GM21619 (cell line): Measurements from ENCODE around the gene TBATA.

Experiments used
- ATAC-seq: cut with Tn5 transposase; IDR thresholded peaks from one replicate; pipeline ENCODE4 v1.9.1; 2021; ENCODE audit not compliant: unreplicated experiment

Gene TBATA

DNA sequence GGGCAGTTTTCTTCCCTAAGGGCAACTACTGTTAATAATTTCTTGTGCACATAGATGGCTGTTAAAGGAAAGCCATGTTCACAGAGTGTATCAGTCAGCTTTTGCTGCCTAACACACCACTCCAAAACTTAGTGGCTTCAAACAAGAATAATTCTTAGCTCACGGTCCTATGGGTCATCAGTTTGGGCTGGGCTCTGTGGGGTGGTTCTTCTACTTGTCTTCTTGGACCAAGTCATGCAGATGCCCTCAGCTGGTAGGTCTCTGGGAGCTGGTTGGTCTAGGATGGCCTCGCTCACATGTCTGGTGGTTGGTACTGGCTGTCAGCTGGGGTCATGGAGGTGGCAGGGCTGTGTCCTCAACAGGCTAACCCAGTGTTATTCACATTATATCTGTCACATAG, 39.6 kb downstream of the TBATA start:
- no peak for ATAC-seq

GRCh38 chr10:70744617-70745143, 40.5 kb downstream of the TBATA start:
- ATAC-seq, result no peak

DNA sequence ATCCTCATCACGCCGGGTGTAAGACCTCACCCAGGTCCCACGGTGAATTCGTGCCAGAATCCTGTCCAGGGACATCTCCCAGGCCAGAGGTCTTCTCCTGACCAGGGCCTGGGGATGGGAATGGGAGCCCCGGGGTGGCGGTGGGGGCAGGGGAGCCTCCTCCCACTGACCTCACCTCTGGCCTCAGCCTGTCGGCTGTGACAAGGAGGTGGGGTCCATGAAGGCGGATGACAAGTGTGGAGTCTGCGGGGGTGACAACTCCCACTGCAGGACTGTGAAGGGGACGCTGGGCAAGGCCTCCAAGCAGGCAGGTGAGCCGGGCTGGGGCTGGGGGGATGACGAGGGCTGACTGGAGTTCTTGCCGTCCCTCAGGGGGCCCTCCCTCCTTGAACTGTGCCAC, 41.3 kb downstream of the TBATA start:
- ATAC-seq, result no peak

GRCh38 chr10:70743430-70743788, 41.8 kb downstream of the TBATA start:
- no peak for ATAC-seq

DNA sequence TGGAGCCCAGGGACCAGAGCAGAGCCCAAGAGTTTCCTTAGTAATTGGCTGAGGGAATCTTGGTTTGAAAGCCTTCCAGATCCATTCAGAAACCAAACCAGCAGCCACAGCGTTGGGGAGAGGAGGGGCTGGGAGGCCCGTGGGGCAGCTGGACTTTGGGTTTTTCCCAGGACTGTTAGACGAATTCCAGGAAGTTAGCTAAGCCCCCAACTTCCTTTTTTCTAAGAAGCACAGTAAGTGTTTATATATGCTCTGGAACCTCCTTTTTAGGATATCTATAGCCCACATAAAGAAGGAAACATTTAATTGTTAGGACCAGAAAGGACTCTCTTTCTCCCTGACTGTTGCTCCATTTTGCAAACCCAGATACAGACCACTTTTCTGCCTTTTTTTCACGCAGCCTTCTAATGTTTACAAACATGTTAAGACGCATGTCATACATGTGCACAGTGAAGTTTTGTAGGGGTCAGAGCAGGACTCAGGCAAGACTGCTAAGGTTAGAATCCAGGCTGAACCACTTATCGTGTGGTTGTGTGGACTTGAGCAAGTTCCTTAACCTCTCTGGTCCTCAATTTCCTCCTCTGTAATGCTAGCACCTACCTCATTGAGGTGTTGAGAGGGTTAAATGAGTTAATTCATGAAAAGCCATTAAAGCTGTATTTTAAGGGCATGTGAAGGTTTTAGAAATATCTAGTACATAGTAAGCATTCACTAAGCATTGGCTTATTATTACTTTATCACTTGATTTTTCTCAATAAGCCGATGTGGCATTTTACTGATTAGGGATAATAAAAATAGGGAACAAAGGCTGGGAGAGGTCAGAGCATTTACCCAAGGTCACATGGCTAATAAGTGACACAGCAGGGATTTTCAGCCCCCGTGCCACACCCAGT, 42.4 kb downstream of the TBATA start:
- ATAC-seq, result no peak

- ATAC-seq, result no peak
These were observed 44.5 kb downstream of the TBATA start for GRCh38 chr10:70740406-70741288.

DNA sequence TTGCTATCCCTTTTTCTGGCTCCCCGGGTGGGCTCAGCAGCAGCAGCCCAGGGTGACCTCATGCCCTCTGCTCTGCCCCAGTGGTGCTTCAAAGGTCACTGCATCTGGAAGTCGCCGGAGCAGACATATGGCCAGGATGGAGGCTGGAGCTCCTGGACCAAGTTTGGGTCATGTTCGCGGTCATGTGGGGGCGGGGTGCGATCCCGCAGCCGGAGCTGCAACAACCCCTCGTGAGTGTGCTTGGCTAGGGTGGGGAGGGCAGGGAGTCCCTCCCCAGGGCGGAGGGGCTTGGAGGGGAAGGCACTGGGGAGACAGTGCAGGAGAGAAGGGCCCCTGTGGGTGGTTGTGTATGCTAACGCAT, 46.4 kb downstream of the TBATA start:
- no peak for ATAC-seq

DNA sequence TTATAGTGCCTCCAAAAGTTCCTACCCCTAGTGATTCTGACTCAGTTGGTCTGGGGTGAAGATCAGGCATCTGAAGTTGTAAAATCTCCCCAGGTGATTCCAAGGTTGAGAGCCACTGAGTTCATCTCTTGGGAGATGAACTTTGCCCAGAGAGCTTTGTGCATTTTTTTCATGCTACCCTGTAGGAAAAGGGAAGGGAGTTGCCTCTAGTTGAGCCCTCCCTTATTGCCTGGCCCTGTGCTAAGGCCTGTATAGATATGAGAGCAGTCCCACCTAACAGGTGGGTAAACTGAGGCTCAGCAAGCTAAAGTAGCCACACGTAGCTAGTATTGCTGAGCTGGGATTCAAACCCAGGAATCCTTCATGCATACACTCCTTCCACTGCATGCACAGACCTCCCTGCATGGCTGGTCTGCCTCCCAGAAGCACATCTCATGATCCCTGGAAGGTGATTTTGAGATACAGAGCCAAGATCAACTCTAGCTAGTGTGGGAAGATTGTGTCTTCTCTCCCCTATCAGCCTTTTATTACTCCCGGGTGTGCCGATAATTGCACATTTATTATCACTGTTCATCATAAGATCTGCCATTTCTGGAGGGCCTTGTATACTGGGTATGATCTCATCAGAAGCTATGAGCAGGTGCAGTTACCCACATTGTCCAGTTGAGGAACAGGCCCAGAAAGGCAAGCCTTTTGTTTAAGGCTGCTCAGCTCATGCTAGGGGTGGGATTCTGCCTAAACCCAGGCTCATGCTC, 47.0 kb downstream of the TBATA start:
- ATAC-seq, result no peak

DNA sequence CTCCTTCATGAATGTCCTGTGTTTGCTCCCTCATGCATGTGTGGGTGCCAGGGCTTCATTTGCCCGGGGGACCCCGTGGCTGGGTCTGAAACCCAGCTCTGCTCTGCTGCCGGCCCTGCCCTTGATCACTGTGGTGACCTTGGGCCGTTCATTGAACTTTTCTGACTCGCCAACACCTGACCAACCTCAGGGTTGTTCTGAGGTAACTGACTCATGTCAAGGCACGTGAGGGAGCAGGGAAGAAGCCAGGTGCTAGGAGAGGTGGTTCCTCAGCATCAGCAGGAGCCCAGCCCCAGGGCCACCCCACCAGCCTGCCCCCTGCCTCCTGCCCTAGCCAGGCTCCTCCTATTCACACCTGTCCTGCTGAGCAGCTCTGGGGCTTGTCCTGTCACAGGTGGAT, 47.9 kb downstream of the TBATA start:
- no peak for ATAC-seq

GRCh38 chr10:70736525-70736924, 48.7 kb downstream of the TBATA start:
- no peak for ATAC-seq

GRCh38 chr10:70735161-70735560, 50.0 kb downstream of the TBATA start:
- no peak for ATAC-seq

- no peak for ATAC-seq
These were observed 52.1 kb downstream of the TBATA start for GRCh38 chr10:70733051-70733450.

DNA sequence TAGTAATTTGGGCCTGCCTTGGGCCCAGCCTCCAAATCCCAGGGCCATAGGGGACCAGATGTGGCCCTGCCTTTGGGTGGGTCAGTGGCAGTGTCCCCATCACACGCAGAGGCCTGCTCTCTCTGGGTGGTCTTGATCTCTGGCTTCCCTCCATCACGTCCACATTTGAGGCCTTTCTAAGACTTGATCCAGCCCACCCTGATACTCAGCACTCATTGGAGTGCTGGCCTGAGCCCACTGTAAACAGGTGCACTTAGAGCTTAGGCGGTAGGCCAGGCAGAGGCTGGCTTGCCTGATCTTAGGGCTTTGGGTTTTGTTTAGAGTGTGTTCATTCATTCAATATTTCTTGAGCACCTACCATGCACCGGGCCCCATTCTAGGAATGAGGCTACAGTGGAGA, 52.6 kb downstream of the TBATA start:
- ATAC-seq, result no peak

DNA sequence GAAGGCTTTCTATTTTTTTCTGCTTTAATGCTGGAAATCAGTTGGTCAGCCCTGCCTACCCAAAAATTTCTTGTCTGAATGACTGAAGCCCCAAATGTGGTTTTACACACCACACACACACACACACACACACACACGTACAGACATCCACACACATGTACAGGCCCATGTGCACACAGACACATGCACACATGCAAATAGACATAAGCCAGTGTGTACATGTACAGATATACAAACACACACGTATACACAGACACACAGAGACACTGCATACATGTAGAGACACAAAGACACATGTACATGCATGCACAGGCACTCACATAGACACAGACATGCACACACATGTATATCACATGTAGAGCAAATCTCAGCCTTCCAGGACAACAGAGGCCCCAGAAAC, 54.2 kb downstream of the TBATA start:
- no peak for ATAC-seq

- no peak for ATAC-seq
These were observed 55.3 kb downstream of the TBATA start for GRCh38 chr10:70729763-70730357.

GRCh38 chr10:70728328-70728727, 56.8 kb downstream of the TBATA start:
- ATAC-seq, result no peak

DNA sequence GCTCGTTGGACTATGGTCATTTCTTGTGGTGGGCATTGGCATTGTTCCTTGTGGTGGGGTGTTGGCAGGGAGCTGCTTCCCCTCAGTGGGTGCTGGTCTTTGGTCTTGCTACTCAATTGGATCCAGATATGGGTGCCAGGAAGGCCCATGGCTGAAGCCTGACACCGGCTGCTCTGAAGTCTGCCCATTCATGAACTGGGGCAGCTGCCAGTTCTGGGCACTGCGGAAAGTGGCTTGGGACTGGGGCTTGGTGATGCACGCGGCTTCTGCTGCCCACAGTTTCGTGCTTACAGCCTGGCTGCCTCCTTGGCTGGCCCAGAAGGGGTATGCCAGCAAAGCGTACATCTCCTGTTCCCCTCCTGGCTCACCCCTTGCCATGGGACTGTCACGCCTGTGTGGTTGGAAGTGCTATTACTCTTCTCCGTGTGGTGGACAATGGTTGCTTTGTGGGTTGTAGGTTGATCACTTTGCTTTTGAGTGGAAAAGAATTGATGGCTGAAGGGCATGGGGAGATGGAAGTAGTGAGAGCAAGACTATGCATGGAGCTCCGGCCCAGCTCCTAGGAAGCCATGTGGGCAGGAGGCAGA, 58.2 kb downstream of the TBATA start:
- ATAC-seq, result no peak

DNA sequence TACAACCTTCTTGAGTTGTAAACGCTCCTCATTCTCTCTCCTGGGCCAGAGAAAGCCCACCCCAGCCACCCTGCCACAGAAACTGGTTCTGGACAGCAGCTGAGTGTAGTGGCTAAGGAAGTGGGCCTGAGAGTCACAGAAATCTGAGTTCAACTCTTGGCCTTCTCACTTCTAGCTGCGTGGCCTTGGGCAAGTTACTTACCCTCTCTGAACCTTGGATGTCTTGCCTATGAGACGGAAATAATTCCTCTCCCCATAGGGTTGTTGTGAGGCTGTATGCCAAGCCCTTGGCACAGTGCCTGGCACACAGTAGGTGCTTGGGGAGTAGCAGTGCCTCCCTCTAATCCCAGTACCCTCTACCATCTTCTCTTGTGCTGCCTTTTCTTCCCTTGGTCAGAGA, 61.4 kb downstream of the TBATA start:
- ATAC-seq, result no peak

DNA sequence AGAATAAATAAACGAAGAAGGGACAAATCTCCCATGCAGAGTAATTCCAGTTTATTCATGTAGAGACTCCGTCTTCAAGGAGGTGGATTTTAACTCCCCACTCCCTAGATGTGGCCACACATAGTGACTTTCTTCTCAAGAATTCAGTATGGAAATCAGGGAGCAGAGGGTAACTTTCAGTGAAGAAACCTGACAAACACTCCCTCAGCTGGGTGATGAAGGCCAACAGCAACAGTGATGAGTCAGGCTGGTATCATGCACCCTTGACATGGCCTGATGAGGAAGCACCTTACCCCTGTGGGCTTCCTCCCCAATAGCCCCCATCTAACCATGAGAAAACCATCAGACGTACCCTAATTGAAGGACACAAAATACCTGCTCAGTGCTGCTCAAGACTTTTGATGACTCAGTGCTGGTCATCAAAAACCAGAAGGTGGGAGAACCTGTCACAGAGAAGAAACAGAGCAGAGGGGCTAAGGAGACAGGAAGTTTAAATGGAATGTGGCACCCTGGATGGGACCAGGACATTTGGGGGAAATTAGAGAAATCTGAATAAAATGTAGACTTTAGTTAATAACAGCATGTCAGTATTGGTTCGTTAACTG, 62.3 kb downstream of the TBATA start:
- ATAC-seq, result no peak
